Measurements from ENCODE around the gene C5. TPM values are rescaled to one million over a fixed set of nuclear protein-coding genes. Genes with fewer than 3 reads are reported as not detected.
"Not testable (repeated sequence)": the region's sequence is repeated elsewhere in the genome, so short reads cannot be mapped to it uniquely, and the experiment has no call there.

The C5 gene
- total RNA-seq, 4 donors from 2014 or later: 1.2 to 8.6 (median 2.1) TPM

- DNase-seq: no peak
- H3K4me3 ChIP-seq: no peak overlapping the region
- no peaks in the 10 kb centered on the region for H3K27me3 ChIP-seq
- no peaks in the 10 kb centered on the region for H3K9me3 ChIP-seq
- TF ChIP-seq POLR2A (IDR thresholded peaks at IDR 0.05): no peak
- TF ChIP-seq, protein P1, sequence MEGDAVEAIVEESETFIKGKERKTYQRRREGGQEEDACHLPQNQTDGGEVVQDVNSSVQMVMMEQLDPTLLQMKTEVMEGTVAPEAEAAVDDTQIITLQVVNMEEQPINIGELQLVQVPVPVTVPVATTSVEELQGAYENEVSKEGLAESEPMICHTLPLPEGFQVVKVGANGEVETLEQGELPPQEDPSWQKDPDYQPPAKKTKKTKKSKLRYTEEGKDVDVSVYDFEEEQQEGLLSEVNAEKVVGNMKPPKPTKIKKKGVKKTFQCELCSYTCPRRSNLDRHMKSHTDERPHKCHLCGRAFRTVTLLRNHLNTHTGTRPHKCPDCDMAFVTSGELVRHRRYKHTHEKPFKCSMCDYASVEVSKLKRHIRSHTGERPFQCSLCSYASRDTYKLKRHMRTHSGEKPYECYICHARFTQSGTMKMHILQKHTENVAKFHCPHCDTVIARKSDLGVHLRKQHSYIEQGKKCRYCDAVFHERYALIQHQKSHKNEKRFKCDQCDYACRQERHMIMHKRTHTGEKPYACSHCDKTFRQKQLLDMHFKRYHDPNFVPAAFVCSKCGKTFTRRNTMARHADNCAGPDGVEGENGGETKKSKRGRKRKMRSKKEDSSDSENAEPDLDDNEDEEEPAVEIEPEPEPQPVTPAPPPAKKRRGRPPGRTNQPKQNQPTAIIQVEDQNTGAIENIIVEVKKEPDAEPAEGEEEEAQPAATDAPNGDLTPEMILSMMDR (IDR thresholded peaks at IDR 0.05): no peak
- no peaks in the 10 kb centered on the region for H3K36me3 ChIP-seq
- no peaks in the 10 kb centered on the region for H3K4me1 ChIP-seq
- no peak overlapping the region for H3K27ac ChIP-seq
These were observed 11.7 kb downstream of the C5 start for GRCh38 chr9:121038362-121038761.

DNA sequence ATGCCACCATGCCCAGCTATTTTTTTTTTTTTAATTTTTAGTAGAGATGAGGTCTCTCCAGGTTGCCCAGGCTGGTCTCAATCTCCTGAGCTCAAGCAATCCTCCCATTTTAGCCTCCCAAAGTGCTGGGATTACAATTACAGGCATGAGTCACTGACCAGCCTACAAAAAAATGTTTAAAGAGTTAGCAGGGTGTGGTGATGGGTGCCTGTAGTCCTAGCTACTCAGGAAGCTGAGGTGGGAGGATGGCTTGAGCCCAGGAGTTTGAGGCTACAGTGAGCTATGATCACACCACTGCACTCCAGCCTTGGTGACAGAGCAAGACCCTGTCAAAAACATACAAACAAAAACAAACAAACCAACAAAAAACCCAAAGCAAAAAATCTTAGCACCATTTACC is 14.4 kb downstream of the C5 start:
- not testable (repeated sequence) for H3K36me3 ChIP-seq, H3K4me3 ChIP-seq, H3K27ac ChIP-seq, H3K9me3 ChIP-seq, DNase-seq, H3K27me3 ChIP-seq, H3K4me1 ChIP-seq

DNA sequence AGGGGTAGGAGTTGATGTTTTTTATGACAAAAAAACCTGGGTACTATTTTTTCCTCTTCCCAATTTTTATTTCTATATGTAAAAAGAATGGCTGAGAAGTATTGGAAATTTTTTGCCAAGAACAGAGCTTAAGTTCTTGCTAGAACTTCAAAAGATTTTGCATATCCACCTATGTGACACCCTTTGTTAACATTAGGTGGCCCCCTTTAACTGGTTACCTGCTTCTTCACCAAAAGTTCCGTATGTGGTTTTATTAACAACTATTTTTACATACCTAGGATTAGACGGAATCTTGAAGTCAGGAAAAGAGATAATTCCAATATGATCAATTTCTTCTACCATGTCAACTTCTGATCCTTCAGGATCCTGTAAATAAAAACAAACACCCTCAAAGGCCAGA is 15.5 kb downstream of the C5 start:
- Histone ChIP-seq H3K4me3 (no peak overlapping the region), H3K4me1 (no peaks in the 10 kb centered on the region), H3K36me3 (no peaks in the 10 kb centered on the region), H3K27ac (no peak overlapping the region), H3K9me3 (no peaks in the 10 kb centered on the region), H3K27me3 (no peaks in the 10 kb centered on the region)
- TF ChIP-seq, protein P1 (IDR thresholded peaks at IDR 0.05): no peak
- no peak for TF ChIP-seq POLR2A (IDR thresholded peaks at IDR 0.05)
- DNase-seq: no peak

DNA sequence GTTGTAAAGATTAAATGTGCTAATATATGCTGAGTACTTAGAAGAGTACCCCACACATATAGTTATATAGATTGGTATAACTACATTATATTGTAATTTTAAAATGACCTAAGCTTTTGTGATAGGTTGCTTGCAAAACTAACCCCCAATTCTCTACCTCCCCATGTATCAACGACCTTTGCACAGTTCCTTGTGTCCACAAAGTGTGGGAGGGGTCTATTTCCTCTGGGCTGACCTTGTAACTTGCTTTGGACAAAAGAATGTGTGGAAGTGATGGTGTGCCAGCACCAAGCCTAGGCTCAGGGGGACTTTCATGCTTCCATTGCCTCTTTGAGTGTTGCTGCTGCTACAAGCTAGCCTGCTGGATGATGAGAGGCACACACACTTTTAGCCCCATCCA is 20.6 kb downstream of the C5 start:
- no peaks in the 10 kb centered on the region for H3K36me3 ChIP-seq
- peaks cover 0 to 4% (median 0%) of the 10 kb centered on the region in 4 donors for H3K4me1 ChIP-seq
- no peak for DNase-seq
- no peak overlapping the region for H3K27ac ChIP-seq
- TF ChIP-seq, protein P1 (IDR thresholded peaks at IDR 0.05): no peak
- H3K9me3 ChIP-seq: no peaks in the 10 kb centered on the region
- H3K4me3 ChIP-seq: no peak overlapping the region
- H3K27me3 ChIP-seq: no peaks in the 10 kb centered on the region

DNA sequence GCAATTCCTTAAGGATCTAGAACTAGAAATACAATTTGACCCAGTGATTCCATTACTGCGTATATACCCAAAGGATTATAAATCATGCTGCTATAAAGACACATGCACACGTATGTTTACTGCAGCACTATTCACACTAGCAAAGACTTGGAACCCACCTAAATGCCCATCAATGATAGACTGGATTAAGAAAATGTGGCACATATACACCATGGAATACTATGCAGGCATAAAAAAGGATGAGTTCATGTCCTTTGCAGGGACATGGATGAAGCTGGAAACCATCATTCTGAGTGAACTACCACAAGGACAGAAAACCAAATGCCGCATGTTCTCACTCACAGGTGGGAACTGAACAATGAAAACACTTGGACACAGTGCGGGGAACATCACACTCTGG is 21.8 kb downstream of the C5 start:
- H3K36me3 ChIP-seq, H3K4me3 ChIP-seq, H3K9me3 ChIP-seq, H3K27me3 ChIP-seq, H3K27ac ChIP-seq, H3K4me1 ChIP-seq, DNase-seq: not testable (repeated sequence)

DNA sequence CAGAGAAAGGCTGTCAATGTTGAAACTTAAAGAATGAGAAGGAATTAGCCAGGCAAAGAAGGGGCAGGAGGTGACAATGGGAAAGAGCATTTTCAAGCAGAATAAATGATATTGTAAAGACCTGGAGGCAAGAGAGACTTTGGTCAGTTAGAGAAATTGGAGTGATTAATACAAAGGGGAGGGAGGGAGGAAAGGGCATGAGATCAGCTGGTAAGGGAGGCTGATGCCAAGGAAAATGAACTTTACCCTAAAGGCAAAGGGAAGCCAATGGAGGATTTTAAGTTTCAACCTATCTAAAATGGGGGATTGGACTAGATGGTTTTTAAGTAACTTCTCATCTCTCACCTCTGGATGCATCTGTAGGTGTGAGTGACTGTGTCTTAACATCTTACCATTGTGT is 23.3 kb downstream of the C5 start:
- Histone ChIP-seq H3K27me3 (no peaks in the 10 kb centered on the region), H3K36me3 (no peaks in the 10 kb centered on the region), H3K4me3 (no peak overlapping the region), H3K27ac (no peak overlapping the region), H3K9me3 (no peaks in the 10 kb centered on the region), H3K4me1 (peaks cover 0 to 4% (median 0%) of the 10 kb centered on the region in 4 donors)
- TF ChIP-seq, protein P1 (IDR thresholded peaks at IDR 0.05): no peak
- TF ChIP-seq POLR2A (IDR thresholded peaks at IDR 0.05): no peak
- DNase-seq: peak in 1 of 3 donors; percentile 49

DNA sequence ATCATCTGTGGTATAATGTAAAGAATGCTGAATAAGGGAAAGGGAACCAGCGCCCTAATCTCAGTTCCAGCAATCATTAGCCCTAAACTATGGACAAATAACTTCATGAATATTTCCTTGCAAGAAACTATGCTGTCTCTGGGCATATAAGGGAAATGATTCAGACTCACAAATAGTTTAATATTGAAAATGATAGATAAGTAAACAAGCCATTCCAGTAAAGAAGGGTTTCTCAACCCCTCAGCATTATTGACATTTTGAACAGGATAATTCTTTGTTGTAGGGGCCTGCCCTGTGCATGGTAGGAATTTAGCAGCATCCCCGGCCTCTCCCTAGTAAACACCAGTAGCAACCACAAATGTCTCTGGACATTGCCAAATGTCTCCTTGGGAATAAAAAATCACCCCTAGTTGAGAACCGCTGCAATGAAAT is 23.8 kb downstream of the C5 start:
- TF ChIP-seq, protein P1 (IDR thresholded peaks at IDR 0.05): no peak
- no peak for TF ChIP-seq POLR2A (IDR thresholded peaks at IDR 0.05)
- Histone ChIP-seq H3K4me1 (peaks cover 0 to 4% (median 0%) of the 10 kb centered on the region in 4 donors), H3K27me3 (no peaks in the 10 kb centered on the region), H3K36me3 (no peaks in the 10 kb centered on the region), H3K4me3 (no peak overlapping the region), H3K9me3 (no peaks in the 10 kb centered on the region), H3K27ac (no peak overlapping the region)
- DNase-seq: no peak

Data from Peyer's patch (tissue), 4 donors.